ENCODE measurements around the gene PCCA.

DNA sequence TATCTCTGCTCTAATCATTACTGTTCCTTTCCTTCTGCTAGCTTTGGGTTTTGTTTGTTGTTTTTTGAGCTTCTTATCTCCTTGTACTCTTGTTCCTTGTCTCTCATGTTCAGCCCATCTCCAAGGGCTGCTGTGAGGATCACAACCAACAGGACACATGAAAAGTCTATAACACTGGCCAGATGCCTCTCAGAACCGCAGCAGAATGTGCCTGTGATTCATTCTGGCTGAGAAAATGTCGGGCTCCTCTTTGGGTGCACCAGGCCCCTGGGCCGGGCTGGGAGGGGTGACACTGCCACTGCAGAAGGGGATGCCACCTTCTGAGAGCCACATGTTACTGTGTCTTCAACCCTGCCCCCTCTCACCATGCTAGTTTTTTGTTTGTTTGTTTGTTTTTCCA lies 451.7 kb downstream of the PCCA start:
- TF ChIP-seq, protein P1, sequence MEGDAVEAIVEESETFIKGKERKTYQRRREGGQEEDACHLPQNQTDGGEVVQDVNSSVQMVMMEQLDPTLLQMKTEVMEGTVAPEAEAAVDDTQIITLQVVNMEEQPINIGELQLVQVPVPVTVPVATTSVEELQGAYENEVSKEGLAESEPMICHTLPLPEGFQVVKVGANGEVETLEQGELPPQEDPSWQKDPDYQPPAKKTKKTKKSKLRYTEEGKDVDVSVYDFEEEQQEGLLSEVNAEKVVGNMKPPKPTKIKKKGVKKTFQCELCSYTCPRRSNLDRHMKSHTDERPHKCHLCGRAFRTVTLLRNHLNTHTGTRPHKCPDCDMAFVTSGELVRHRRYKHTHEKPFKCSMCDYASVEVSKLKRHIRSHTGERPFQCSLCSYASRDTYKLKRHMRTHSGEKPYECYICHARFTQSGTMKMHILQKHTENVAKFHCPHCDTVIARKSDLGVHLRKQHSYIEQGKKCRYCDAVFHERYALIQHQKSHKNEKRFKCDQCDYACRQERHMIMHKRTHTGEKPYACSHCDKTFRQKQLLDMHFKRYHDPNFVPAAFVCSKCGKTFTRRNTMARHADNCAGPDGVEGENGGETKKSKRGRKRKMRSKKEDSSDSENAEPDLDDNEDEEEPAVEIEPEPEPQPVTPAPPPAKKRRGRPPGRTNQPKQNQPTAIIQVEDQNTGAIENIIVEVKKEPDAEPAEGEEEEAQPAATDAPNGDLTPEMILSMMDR (IDR thresholded peaks at IDR 0.05; ENCODE audit: insufficient read depth, low read length, poor library complexity, severe bottlenecking) = no peak
- TF ChIP-seq EZH2phosphoT487 (conservative IDR thresholded peaks at IDR 0.05; ENCODE audit: low read length) = no peak
